Nephron (organoid): ENCODE measurements around the gene PGGHG.

Source experiments
- H3K27ac Mint-ChIP-seq, 3 experiments: 2 replicates each; pipeline ENCODE4 v1.8.0; 2020; ENCODE audit warnings: mixed read lengths in 3 of 3, mild to moderate bottlenecking in 2 of 3, moderate library complexity in 1 of 3
- H3K27me3 Mint-ChIP-seq: 2 replicates; pipeline ENCODE4 v1.8.0; 2021; ENCODE audit warnings: low read depth, mild to moderate bottlenecking, moderate library complexity, mixed read lengths
- H3K36me3 Mint-ChIP-seq: 2 replicates; pipeline ENCODE4 v1.8.0; 2020; ENCODE audit warnings: low read depth, mixed read lengths
- H3K4me1 Mint-ChIP-seq: 2 replicates; pipeline ENCODE4 v1.8.0; 2020; ENCODE audit warnings: mixed read lengths
- H3K4me3 Mint-ChIP-seq, 3 experiments: 2 replicates each; pipeline ENCODE4 v1.8.0; 2020; ENCODE audit warnings: mild to moderate bottlenecking in 3 of 3, mixed read lengths in 3 of 3, moderate library complexity in 2 of 3
- H3K9me3 Mint-ChIP-seq: 2 replicates; pipeline ENCODE4 v1.8.0; 2020; ENCODE audit warnings: mixed read lengths
- TF ChIP-seq, protein P1 (sequence below), 3 experiments: fragments of 200-600 bp; sonication (generic); IDR thresholded peaks; one replicate each; pipeline ENCODE4 v1.5.0; 2021; ENCODE audit warnings: antibody characterized with exemption in 3 of 3; ENCODE audit not compliant: unreplicated experiment in 3 of 3

The PGGHG gene

DNA sequence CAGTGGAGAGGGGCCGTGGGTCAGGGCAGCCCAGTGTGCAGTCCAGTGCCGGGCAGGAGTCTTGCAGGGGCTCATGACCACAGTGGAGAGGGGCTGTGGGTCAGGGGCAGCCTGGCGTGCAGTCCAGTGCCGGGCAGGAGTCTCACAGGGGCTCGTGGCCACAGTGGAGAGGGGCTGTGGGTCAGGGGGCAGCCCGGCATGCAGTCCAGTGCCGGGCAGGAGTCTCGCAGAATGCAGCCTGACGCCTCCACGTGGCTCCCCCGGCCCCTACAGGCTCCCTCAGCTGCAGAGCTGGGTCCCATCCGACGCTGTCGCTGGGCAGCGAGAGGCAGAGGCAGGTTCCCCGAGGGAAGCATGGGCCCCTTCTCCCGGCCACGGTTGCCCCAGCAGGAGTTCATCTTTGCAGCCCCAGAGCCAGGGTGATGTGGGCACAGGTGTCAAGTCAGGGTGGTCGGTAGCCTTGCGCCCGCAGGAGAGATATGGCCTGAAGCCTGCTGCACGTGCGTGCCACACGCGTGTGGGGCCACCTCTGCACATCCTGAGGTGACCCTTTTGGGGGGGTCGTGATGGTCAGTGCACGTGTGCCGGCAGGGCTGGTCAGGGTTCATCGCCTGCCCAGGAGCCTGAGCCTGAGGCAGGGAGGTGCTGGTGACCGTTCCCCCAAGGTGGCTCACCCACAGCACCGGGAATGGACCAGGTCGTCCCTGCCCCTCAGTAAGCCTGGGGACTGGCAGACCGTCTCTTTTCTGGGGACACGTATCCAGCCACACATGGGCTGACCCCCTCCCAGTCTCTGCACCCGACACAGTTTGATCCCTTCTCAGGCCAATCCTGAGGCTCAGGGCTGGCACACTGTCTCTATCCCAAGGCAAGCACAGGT lies 7.5 kb downstream of the PGGHG start:
- H3K27me3 Mint-ChIP-seq, result no peaks in the 10 kb centered on the region
- TF ChIP-seq, protein P1, sequence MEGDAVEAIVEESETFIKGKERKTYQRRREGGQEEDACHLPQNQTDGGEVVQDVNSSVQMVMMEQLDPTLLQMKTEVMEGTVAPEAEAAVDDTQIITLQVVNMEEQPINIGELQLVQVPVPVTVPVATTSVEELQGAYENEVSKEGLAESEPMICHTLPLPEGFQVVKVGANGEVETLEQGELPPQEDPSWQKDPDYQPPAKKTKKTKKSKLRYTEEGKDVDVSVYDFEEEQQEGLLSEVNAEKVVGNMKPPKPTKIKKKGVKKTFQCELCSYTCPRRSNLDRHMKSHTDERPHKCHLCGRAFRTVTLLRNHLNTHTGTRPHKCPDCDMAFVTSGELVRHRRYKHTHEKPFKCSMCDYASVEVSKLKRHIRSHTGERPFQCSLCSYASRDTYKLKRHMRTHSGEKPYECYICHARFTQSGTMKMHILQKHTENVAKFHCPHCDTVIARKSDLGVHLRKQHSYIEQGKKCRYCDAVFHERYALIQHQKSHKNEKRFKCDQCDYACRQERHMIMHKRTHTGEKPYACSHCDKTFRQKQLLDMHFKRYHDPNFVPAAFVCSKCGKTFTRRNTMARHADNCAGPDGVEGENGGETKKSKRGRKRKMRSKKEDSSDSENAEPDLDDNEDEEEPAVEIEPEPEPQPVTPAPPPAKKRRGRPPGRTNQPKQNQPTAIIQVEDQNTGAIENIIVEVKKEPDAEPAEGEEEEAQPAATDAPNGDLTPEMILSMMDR (IDR thresholded peaks at IDR 0.05; ENCODE audit: unreplicated experiment in 3 of 3), result no peak
- H3K27ac Mint-ChIP-seq, result no peak overlapping the region
- no peak overlapping the region for H3K4me3 Mint-ChIP-seq
- H3K36me3 Mint-ChIP-seq, result no peaks in the 10 kb centered on the region
- no peaks in the 10 kb centered on the region for H3K9me3 Mint-ChIP-seq
- no peaks in the 10 kb centered on the region for H3K4me1 Mint-ChIP-seq

DNA sequence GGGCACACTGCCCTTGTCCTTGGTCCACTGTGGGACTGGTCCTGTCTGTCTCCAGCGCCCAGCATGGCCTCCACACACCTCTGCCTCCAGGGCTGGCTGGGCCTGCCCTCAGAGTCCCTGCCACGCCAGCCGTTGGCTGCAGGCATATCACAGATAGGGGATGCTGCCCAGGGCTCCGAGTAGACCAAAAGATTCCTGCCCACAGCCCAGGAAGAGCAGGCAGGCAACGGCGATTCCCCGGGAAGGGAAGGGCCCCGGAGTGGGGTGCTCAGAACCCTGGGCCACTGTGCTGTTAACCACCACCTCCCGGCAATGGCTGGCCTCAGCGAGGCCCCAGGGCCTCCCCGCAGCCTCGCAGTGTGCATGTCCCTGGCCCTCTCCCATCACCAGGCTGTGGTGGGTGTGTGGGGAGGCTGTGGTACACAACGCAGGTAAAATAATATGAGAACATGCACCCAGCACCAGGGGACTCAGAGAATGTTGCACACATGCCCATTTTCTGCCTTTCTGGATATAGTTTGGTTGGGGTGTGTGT lies 8.2 kb downstream of the PGGHG start:
- no peaks in the 10 kb centered on the region for H3K9me3 Mint-ChIP-seq
- TF ChIP-seq, protein P1 (IDR thresholded peaks at IDR 0.05; ENCODE audit: unreplicated experiment in 3 of 3), result no peak
- no peak overlapping the region for H3K27ac Mint-ChIP-seq
- H3K27me3 Mint-ChIP-seq, result peaks cover 3% of the 10 kb centered on the region
- H3K36me3 Mint-ChIP-seq, result no peaks in the 10 kb centered on the region
- H3K4me3 Mint-ChIP-seq, result no peak overlapping the region
- H3K4me1 Mint-ChIP-seq, result no peaks in the 10 kb centered on the region

DNA sequence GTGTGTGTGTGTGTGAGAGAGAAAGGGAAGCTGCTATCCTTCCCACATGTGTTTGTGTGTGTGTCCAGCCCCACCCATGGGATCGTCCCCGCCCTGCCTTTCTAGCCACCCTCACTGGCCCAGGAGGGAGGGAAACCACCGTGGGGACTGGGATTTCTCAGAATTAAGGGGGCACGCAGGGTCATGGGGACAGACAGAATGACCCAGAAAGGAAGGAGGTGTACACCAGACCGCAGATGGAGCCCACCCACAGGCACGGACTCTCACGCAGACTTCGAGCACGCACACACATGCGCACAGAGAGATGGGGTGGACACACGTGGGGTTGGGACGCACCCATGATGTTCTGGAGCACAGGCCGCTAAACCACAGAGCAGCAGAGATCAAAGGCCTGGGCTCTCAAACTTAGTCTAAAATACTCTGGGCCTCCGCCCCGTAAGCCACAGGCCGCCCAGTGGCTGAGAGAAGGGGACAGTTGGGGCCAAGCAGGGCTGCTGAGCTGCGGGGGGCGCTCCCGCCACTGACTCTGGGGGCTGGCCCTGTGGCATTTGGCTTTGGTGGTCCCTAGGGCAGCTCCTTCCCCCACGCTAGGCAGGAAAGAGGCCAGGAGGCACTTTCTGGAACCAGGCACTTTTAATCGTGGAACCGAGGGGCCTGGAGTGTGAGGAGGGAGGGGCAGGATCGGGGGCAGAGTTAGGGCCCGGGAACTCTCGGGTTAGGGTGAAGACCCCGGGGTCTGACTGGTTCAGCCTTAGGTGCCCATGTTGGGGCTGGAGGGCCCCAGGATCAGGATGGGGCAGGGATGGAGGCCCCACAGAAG lies 8.9 kb downstream of the PGGHG start:
- TF ChIP-seq, protein P1 (IDR thresholded peaks at IDR 0.05; ENCODE audit: unreplicated experiment in 3 of 3), result no peak
- H3K4me3 Mint-ChIP-seq, result no peak overlapping the region
- H3K27ac Mint-ChIP-seq, result no peak overlapping the region
- no peaks in the 10 kb centered on the region for H3K36me3 Mint-ChIP-seq
- no peaks in the 10 kb centered on the region for H3K9me3 Mint-ChIP-seq
- peaks cover 3% of the 10 kb centered on the region for H3K27me3 Mint-ChIP-seq
- no peaks in the 10 kb centered on the region for H3K4me1 Mint-ChIP-seq

DNA sequence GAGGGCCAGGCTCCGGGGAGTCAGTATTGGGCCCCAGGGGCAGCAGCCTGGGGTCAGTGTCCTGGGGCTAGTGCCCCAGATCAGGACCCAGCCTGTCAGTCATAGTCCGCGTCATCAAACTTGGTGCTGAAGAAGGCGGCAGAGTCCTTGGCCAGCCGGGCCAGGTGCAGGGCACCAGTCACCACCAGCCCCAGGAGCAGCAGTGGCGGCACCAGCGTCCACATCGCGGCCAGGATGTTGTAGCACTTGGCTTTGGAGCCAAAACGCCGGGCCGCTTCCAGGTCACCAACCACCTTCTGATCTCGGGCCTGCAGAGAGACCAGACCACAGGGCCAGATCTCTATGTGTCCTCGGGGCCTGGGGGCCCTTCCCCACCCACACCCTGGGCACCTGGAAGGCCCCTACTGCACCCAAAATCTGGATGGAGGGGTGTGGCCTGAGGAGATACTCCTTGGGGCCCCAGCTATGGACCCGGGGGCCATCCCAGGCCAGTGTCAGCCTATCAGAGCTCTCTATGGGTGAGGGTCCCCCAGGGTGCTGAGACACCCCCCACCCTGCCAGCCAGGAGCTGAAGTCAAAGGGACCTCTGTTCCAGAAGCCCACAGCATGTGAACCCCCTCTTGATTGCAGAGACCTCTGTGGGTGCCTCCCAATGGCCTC lies 9.6 kb downstream of the PGGHG start:
- Mint-ChIP-seq H3K36me3 (no peaks in the 10 kb centered on the region), H3K9me3 (no peaks in the 10 kb centered on the region), H3K27ac (no peak overlapping the region), H3K4me3 (no peak overlapping the region), H3K4me1 (no peaks in the 10 kb centered on the region), H3K27me3 (peaks cover 3% of the 10 kb centered on the region)
- TF ChIP-seq, protein P1 (IDR thresholded peaks at IDR 0.05; ENCODE audit: unreplicated experiment in 3 of 3), result no peak

DNA sequence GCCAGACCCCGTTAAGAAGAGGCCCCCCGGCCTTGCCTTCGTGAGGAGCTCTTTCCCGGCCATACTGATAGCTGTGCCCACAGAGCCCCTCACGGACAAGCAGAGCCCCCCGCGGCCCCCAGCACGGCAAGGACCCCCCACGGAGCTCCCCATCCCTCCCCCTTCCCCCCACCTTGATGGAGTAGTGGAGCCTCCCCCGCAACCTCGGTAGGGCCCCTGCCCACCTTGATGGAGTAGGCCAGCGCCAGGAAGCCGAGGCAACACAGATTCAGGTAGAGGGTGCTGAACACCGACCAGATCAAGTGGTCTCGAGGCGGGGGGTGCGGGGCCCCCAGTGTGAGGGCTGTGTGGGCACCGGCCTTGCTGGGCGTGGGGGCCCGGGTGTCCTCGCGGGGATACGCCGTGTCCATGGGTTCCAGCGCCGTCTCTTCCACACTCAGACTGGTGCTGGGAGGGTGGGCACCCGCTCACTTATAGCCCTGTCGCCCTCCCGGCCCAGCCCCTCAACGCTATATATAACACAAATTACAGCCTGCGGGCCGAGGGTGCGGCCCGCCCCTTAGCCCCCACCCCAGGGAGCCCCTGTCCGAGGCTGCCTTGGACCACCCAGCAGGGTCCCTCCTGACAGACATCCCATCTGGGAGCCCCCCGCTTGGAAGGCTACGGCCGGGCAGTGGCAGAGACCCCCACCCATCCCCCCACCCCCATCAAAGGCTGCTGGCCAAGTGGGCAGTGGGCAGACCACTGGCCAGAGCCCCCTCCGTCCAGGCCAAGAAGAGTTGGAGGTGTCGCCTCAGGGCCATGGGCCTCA lies 10.4 kb downstream of the PGGHG start, which contains the start of gene IFITM5:
IFITM5 (minus strand) TSS at position 446 of the 811 bp plus-strand sequence; CDS start at position 410, 36 bp downstream.
- peaks cover 3% of the 10 kb centered on the region for H3K27me3 Mint-ChIP-seq

More for the DNA sequence above, 10.4 kb downstream of the PGGHG start, which contains the start of gene IFITM5:
- Mint-ChIP-seq H3K4me3 (no peak within 1 kb of the TSS), H3K27ac (peak within 1 kb of the TSS in 2 of 3 experiments; percentile 19 to 57), H3K9me3 (no peaks in the 10 kb centered on the region), H3K36me3 (no peaks in the 10 kb centered on the region), H3K4me1 (no peaks in the 10 kb centered on the region)
- TF ChIP-seq, protein P1 (IDR thresholded peaks at IDR 0.05; ENCODE audit: unreplicated experiment in 3 of 3), result no peak
